Stimulated activated CD8-positive, alpha-beta memory T cell treated with anti-CD3 and anti-CD28 coated beads, Interleukin-7, amount 100 ng/mL, for 48 hours (primary cell): ENCODE results near the gene PRRC2B.
A peak's percentile ranks its signal among the peaks of the same experiment; 100 is the strongest.
"Not testable (repeated sequence)": the region's sequence is repeated elsewhere in the genome, so short reads cannot be mapped to it uniquely, and the experiment has no call there.

ENCODE experiments used
- DNase-seq, 2 donors: peaks; one replicate each; pipeline ENCODE4 v3.0.0-alpha.2; 2020; ENCODE audit warnings: low read depth in 1 of 2; ENCODE audit errors: extremely low read depth in 1 of 2

PRRC2B gene

DNA sequence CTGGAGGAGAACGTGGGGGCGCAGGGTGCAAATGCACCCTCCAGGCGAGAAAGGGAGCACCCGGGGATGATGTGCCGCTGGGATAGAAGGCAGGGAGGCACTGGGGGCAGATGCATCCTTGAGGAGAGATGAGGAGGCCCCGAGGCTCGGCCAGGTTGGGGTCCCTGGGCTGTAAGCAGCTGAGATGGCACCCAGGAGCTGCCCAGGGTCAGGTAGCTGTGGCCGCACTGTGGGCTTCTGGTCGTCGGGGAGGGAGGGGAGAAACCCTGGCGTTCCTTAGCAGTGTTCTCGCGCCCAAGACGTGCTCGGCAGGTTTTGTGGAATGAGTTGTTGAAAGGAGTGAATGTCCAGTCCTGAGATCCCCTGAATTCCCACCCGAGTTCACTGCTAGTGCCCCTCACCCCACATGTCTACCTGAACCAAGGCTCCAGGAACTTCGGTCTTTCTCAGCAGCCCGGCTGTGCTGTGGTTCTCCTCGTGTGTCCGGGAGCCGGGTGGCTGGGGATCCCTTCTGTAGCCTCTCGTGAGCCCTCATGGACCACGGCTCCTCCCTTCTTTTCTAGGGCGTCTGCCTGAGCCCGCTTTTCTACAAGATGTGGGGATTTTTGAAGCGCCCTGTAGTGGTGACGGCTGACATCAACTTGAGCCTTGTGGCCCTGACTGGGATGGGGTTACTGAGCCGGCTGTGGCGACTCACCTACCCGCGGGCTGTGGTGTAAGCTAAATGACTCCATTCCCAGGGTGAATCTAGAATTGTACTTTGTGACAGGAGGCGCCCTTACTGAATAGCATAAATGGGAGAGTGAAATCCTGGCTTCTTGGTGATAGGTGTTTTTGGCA is 110.0 kb downstream of the PRRC2B start:
- DNase-seq = peak; percentile 67 to 85

DNA sequence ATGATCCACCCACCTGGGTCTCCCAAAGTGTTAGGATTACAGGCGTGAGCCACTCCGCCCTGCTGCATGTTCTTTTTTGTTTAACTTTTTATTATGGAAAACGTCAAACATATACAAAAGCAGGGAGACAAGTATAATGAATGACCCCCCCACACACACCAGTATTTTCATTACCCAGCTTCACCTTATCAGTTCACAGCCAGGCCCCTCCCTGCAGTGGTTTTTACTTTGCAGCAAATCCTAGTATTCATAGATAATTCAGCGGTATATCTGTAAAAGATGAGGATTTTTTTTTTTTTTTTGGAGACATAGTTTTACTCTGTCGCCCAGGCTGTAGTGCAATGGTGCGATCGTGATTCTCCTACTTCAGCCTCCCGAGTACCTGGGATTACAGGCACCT is 111.1 kb downstream of the PRRC2B start:
- DNase-seq = no peak

GRCh38 chr9:131511416-131511815 is 117.5 kb downstream of the PRRC2B start:
- DNase-seq = no peak

DNA sequence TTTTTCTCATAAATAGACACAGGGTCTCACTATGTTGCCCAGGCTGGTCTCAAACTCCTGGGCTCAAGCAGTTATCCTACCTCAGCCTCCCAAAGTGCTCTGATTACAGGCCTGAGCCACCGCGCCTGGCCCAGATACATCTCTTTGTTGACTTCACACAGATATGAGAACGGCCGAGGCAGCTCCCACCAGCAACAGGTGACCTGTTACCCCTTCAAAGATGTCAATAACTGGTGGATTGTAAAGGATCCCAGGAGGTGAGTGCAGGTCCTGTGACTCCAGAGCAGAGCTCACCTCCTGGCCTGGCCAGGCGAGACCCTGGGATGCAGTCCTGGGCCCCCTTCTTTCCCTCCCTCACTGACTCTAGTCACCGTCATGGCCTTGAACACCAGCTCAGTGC is 118.0 kb downstream of the PRRC2B start:
- no peak for DNase-seq

DNA sequence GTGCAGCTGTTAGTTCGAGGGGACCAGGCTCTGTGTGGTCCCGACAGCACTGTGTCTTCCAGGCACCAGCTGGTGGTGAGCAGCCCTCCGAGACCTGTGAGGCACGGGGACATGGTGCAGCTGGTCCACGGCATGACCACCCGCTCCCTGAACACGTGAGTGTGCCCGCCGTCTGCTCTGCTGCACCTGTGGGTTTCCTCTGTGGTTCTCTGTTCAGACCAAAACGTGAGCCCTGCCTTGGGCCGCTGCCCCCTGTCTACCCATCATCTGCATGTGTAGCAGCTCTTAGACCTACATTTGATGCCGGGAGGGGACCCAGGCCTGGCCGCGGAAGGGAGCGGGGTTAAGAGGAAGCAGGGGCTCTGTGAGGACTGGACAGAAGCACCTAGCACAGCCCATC is 119.3 kb downstream of the PRRC2B start:
- no peak for DNase-seq

- not testable (repeated sequence) for DNase-seq
Measured at GRCh38 chr9:131515559-131516031, 121.7 kb downstream of the PRRC2B start.

DNA sequence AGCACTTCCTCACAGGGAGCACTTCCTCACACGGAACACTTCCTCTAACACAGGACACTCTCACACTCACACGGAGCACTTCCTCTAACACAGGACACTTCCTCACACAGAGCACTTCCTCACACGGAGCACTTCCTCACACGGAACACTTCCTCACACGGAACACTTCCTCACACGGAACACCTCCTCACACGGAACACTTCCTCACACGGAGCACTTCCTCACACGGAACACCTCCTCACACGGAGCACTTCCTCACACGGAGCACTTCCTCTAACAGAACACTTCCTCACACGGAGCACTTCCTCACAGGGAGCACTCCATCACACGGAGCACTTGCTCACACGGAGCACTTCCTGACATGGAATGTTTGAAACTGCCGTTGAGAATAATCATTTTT is 122.2 kb downstream of the PRRC2B start:
- DNase-seq = no peak

- no peak for DNase-seq
Measured at GRCh38 chr9:131516930-131517329, 123.0 kb downstream of the PRRC2B start.

DNA sequence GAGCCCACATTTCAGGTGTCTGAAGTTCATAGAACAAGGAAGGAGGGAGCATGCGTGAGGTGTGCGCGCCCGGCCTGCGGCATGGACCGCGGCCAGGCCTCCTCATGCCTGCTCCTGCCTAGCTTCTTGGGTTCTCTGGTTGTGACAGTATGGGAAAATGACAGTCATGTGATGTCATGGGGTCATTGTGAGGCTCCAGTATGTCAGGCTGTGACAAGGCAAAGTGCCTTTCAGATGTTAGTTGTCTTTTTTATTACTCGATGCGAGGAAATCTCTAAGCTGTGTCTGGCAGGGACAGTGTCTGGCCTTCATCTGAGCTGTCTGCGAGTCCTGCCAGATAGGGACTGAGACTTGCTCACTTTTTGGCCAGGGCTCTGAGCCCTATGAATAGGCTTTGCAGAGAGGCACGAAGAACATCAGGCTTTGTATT is 123.9 kb downstream of the PRRC2B start:
- DNase-seq = no peak

DNA sequence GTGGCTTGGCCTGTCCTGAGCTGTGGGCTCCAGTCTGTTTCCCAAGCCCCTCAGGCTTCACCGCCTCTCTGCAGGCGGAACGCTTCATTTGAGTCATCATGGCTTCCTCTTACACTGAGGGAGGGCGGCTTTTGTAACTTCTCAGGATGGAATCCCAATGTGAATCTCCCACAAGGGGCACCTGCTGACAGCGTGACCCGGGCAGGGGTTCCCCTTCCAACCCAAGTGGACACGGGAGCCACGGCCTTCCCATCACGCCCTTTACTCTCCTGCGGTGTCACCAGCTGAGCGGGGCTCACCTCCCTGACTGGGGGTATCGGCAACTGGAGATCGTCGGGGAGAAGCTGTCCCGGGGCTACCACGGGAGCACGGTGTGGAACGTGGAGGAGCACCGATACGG is 124.7 kb downstream of the PRRC2B start:
- DNase-seq = no peak

DNA sequence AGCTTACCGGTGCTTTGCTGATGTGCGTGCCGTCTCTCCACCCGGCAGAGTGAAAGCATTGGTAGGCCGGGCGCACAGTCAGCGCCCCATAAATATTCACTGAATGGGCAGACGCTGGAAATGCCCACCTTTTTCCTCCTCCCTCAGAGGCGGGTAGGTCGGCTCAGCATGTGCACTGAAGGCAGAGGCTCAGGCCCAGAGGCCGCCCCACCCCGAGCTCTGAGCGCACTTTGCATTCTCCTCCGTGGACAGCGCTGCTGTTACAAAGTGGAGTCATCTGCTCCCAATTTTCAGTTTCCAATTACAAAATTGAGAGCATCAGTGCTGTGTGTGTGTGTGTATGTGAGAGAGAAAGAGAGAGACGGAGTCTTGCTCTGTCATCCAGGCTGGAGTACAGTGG is 126.6 kb downstream of the PRRC2B start:
- DNase-seq = no peak

- DNase-seq = no peak
Measured at GRCh38 chr9:131521203-131521602, 127.3 kb downstream of the PRRC2B start.

DNA sequence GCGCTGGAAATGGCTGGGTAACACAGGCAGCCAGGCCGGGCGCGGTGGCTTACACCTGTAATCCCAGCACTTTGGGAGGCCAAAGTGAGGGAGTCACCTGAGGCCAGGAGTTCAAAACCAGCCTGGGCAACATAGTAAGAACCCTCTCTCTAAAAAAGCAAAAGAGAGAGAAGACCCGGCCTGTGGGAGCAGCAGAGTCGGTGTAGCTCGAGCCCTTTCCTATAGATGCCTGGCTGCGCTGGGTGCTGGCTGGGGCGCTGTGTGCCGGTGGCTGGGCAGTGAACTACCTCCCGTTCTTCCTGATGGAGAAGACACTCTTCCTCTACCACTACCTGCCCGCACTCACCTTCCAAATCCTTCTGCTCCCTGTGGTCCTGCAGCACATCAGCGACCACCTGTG is 127.9 kb downstream of the PRRC2B start:
- DNase-seq = no peak

- DNase-seq = no peak
Measured at GRCh38 chr9:131522257-131523085, 128.6 kb downstream of the PRRC2B start.

DNA sequence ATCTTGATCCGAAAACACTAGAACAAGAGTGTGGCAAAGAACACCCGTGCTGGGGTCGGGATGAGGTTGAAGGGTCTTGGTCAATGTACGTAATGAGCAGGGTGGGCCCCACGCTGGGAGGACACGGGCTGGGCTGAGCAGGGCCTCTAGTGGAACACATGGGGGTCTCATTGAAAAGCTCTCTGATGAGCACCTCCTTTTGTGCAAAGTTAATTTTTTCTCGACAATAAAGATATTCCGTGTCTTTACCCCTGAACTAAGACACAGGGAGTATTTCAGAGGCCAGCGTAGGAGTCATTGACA is 129.2 kb downstream of the PRRC2B start:
- no peak for DNase-seq

- no peak for DNase-seq
Measured at GRCh38 chr9:131523451-131524435, 129.9 kb downstream of the PRRC2B start.

GRCh38 chr9:131524665-131525315 is 130.9 kb downstream of the PRRC2B start:
- DNase-seq = no peak

DNA sequence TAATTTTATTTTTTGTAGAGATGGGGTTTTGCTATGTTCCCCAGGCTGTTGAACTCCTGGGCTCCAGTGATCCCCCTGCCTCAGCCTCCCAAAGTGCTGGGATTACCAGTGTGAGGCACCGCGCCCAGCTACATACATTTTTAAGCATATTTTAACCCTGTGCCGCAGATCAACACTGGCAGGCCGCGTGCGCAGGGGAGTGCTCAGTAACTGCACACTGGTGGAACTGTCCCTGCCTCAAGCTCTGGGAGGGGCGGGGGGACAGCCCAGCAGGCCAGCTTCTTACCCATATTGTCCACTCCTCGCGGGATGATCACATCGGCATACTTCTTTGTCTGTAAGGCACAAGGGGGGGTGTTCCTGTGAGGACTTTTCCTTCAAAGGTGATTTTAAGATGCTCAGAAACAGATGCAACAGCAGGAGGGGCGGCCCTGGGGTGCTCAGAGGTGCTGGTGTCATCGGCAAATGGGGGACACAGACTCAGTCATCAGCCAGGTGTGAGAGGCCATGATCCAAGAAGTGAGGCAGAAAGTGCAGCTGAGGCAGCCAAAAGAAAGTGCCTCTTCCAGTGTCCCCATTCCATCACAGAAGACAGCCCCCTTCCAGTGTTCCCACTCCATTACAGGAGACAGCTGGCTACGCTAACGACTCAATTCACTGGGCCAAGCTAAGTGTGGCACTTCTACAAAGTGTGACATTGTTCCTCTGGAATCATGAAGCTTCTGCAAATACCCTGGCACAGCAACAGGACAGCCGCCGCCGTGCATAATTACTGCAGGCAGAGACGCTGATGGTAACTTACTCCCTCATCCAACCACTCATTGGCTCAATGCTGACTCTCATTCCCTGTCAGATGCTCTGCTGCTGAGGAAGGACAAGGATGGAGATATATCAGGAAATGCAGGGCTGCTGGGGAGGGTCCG is 132.0 kb downstream of the PRRC2B start:
- no peak for DNase-seq

DNA sequence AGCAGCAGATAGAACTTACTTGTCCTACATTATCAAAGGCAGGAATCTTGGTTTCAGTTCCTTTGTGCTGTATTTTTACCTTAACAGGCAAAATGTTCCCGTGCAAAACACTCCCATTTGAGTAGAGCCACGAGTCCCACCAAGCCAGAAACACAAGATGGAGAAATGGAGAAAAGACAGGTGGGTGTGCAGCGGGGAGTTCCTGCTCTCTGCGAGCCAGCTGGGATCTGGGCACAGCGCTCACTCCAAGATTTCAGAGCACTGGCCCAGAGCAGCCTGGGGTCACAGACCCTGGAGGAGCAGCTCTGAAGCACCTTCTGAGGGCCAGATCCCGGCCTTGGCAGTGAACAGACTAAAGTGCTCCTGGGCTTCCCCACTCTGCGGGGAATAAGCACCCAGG is 134.3 kb downstream of the PRRC2B start:
- DNase-seq = no peak
